Panc1 (cell line): ENCODE results near the gene WTAP. TPM values are rescaled to one million over a fixed set of nuclear protein-coding genes. Genes with fewer than 3 reads are reported as not detected.

Experiments used
- ATAC-seq: fragments of 200-7000 bp; cut with Tn5 transposase; 2 replicates; pipeline ENCODE4 v1.9.1; 2020; ENCODE audit warnings: mild to moderate bottlenecking, moderate library complexity
- BruUV-seq: library from RNA; stranded (reverse); fragments of 400-500 nt; replicated peaks from 2 replicates; lab custom pipeline; 2021; lab: Mats Ljungman, UMichigan
- CTCF ChIA-PET: fragments of 300-600 bp; sonication (Branson Sonifier 250); formaldehyde crosslinking; loops from one replicate; lab custom pipeline; 2022; ENCODE audit warnings: antibody characterized with exemption; lab: Charles Lee
- POLR2A ChIA-PET: fragments of 300-600 bp; sonication (Branson Sonifier 250); formaldehyde crosslinking; loops from one replicate; lab custom pipeline; 2022; ENCODE audit warnings: antibody characterized with exemption; lab: Charles Lee
- DNase-seq: peaks from one replicate; pipeline ENCODE4 v3.0.0-alpha.2; 2010; ENCODE audit warnings: low read depth, low spot score
- H3K27ac ChIP-seq: 2 replicates; pipeline ENCODE4 v1.5.1; 2011; ENCODE audit warnings: mild to moderate bottlenecking, low read length, inconsistent platforms
- H3K27me3 ChIP-seq: fragments of 200-500 bp; sonication (Bioruptor generic); 2 replicates; pipeline ENCODE4 v1.6.0; 2014; ENCODE audit warnings: low read length, inconsistent platforms; ENCODE audit not compliant: control insufficient read depth, insufficient read depth
- H3K36me3 ChIP-seq: fragments of 200-500 bp; sonication (Bioruptor generic); 2 replicates; pipeline ENCODE4 v1.5.1; 2014; ENCODE audit warnings: inconsistent platforms, mild to moderate bottlenecking, low read length, moderate library complexity; ENCODE audit not compliant: control insufficient read depth, insufficient read depth
- H3K4me1 ChIP-seq: 2 replicates; pipeline ENCODE4 v1.5.1; 2011; ENCODE audit warnings: inconsistent platforms, mild to moderate bottlenecking, low read length, moderate library complexity; ENCODE audit not compliant: control insufficient read depth, insufficient read depth
- H3K4me3 ChIP-seq, 2 experiments: 2 replicates each; pipeline ENCODE4 v1.5.1; 2011 to 2012; ENCODE audit warnings: low read depth in 2 of 2, low read length in 2 of 2, mild to moderate bottlenecking in 2 of 2, inconsistent platforms in 1 of 2, moderate library complexity in 1 of 2
- H3K9me3 ChIP-seq: fragments of 200-500 bp; sonication (Bioruptor generic); 2 replicates; pipeline ENCODE4 v1.5.1; 2014; ENCODE audit warnings: low read depth, mild to moderate bottlenecking, inconsistent platforms, low read length, moderate library complexity; ENCODE audit not compliant: control insufficient read depth, insufficient read depth
- SIN3A ChIP-seq: IDR thresholded peaks from 2 replicates; pipeline ENCODE4 v1.6.1; 2012; ENCODE audit warnings: low read depth, mild to moderate bottlenecking, low read length, moderate library complexity, borderline replicate concordance; ENCODE audit not compliant: insufficient read depth
- TCF7L2 ChIP-seq: IDR thresholded peaks from 2 replicates; pipeline ENCODE4 v1.6.1; 2011; ENCODE audit warnings: mild to moderate bottlenecking, low read depth, low read length, inconsistent platforms
- in situ Hi-C: cut with HindIII; loops from 2 replicates; pipeline ENCODE4 v1.10.0; 2016; ENCODE audit warnings: low sequenced_read_pairs, low pct_unique_long_range_greater_than_20kb
- intact Hi-C: fragments of 100-400 bp; cut with micrococcal nuclease; formaldehyde crosslinking; loops from one replicate; pipeline ENCODE4 v1.10.0; 2022; ENCODE audit not compliant: unreplicated experiment
- total RNA-seq: library from RNA; stranded (reverse); gene quantifications from one replicate; pipeline ENCODE4 v1.2.1, GENCODE V29; 2021; ENCODE audit not compliant: unreplicated experiment

WTAP gene
- total RNA-seq, 1 experiment from 2014 or later: 112 TPM

DNA sequence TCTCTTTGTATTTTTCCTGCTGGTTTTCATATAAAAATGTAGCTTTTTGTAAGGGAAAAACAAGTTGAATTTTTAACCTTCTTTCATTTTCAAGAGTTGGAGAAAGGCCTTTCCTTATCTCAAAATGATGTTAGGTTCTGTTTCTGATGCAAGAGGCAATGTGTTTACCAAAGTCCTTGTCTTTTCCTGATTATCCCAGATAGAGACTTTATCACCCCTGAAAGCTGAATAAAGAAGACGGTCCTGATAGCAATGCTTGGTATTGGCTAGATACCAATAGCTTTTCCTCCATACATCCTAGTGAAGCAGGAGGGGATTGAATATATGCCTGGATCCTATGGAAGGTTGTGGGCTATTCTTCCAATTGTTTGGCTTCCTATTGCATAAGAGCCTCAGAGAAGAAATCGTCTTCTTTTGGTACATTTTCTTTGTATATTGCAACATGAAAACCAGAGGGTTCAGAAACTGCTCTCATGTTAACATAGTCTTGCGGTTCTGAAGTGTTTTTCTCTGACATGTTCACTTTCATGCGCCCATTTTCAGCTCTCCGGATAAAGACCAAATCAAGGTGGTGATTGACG, 78.2 kb downstream of the WTAP start:
- H3K27ac ChIP-seq: no peak overlapping the region
- ChIA-PET CTCF (no interaction called here), POLR2A (no interaction called here)
- ATAC-seq (no peak), DNase-seq (no peak)
- intact Hi-C loops: no loop called here
- H3K27me3 ChIP-seq: no peaks in the 10 kb centered on the region
- no peaks in the 10 kb centered on the region for H3K9me3 ChIP-seq
- no TSS peak for BruUV-seq
- no peak for TF ChIP-seq TCF7L2
- no peak for TF ChIP-seq SIN3A
- H3K4me3 ChIP-seq: no peak overlapping the region
- in situ Hi-C loops: no loop called here
- H3K4me1 ChIP-seq: no peaks in the 10 kb centered on the region
- no peaks in the 10 kb centered on the region for H3K36me3 ChIP-seq

Other genes with a start within 250 kb of the WTAP start
- gene SOD2, start 34.3 kb upstream of the WTAP start, total RNA-seq: 180 TPM
- 112 TPM for gene ACAT2, start 34.5 kb downstream of the WTAP start, total RNA-seq
- 340 TPM for gene TCP1, start 62.1 kb downstream of the WTAP start, total RNA-seq
- gene MRPL18, start 63.0 kb downstream of the WTAP start, total RNA-seq: 98.4 TPM
- gene PNLDC1, start 72.8 kb downstream of the WTAP start, total RNA-seq: not detected
- not detected for gene MAS1, start 163.5 kb downstream of the WTAP start, total RNA-seq
- gene IGF2R, start 241.6 kb downstream of the WTAP start, total RNA-seq: 163 TPM